Neuronal stem cell (in vitro differentiated cells): ENCODE data around the gene BARHL1.

Experiments
- DNase-seq: peaks from one replicate; pipeline ENCODE4 v3.0.0-alpha.2; 2013; ENCODE audit warnings: low spot score
- H2AFZ ChIP-seq: one replicate; pipeline ENCODE4 v1.6.1; 2013; ENCODE audit warnings: mild to moderate bottlenecking, low read length, inconsistent platforms
- H2AK5ac ChIP-seq: 2 replicates; pipeline ENCODE4 v1.6.1; 2013; ENCODE audit warnings: low read depth, mild to moderate bottlenecking, inconsistent platforms, low read length, moderate library complexity, mixed read lengths
- H2BK120ac ChIP-seq: 2 replicates; pipeline ENCODE4 v1.6.1; 2013; ENCODE audit warnings: low read depth, mild to moderate bottlenecking, inconsistent platforms, low read length, moderate library complexity, mixed read lengths
- H2BK12ac ChIP-seq: one replicate; pipeline ENCODE4 v1.6.1; 2013; ENCODE audit warnings: low read length, inconsistent platforms
- H2BK15ac ChIP-seq: 2 replicates; pipeline ENCODE4 v1.6.1; 2013; ENCODE audit warnings: mild to moderate bottlenecking, low read length, inconsistent platforms, mixed read lengths
- H2BK5ac ChIP-seq: one replicate; pipeline ENCODE4 v1.6.1; 2013; ENCODE audit warnings: inconsistent platforms, mild to moderate bottlenecking, low read length, moderate library complexity
- H3K14ac ChIP-seq: one replicate; pipeline ENCODE4 v1.6.1; 2013; ENCODE audit warnings: low read length, inconsistent platforms
- H3K18ac ChIP-seq: 2 replicates; pipeline ENCODE4 v1.6.1; 2013; ENCODE audit warnings: low read length, inconsistent platforms
- H3K23ac ChIP-seq: 2 replicates; pipeline ENCODE4 v1.6.1; 2013; ENCODE audit warnings: low read depth, mild to moderate bottlenecking, mixed read lengths, low read length, inconsistent platforms; ENCODE audit not compliant: poor library complexity
- H3K27ac ChIP-seq: replicated peaks from 3 replicates; pipeline ENCODE4 v1.5.1; 2013; ENCODE audit warnings: low read length, inconsistent platforms
- H3K27me3 ChIP-seq, 3 experiments: 2 replicates each; pipeline ENCODE4 v1.6.1; 2013; ENCODE audit warnings: low read length in 3 of 3, mild to moderate bottlenecking in 2 of 3, inconsistent platforms in 1 of 3, low read depth in 1 of 3, mixed read lengths in 1 of 3, moderate library complexity in 1 of 3; ENCODE audit not compliant: control insufficient read depth in 3 of 3, insufficient read depth in 3 of 3
- H3K36me3 ChIP-seq, 2 donors: replicated peaks in 1 of 2; 2 replicates each; pipeline ENCODE4 v1.6.1; 2013; ENCODE audit warnings: low read length in 2 of 2; ENCODE audit not compliant: control insufficient read depth in 2 of 2, insufficient read depth in 2 of 2
- H3K4ac ChIP-seq: 2 replicates; pipeline ENCODE4 v1.6.1; 2013; ENCODE audit warnings: inconsistent platforms, mild to moderate bottlenecking, low read length, moderate library complexity
- H3K4me1 ChIP-seq, 2 donors: 1 replicate in 1 of 2; 2 replicates in 1 of 2; pipeline ENCODE4 v1.6.1; 2013; ENCODE audit warnings: low read length in 2 of 2, low read depth in 1 of 2; ENCODE audit not compliant: control insufficient read depth in 2 of 2, insufficient read depth in 1 of 2
- H3K4me2 ChIP-seq: one replicate; pipeline ENCODE4 v1.6.1; 2013; ENCODE audit warnings: mild to moderate bottlenecking, low read length, inconsistent platforms; ENCODE audit not compliant: insufficient read depth, poor library complexity, severe bottlenecking
- H3K4me3 ChIP-seq, 2 donors: 2 replicates each; pipeline ENCODE4 v1.5.1; 2013; ENCODE audit warnings: low read length in 2 of 2, mild to moderate bottlenecking in 2 of 2, inconsistent platforms in 1 of 2, moderate library complexity in 1 of 2
- H3K79me1 ChIP-seq: one replicate; pipeline ENCODE4 v1.6.1; 2013; ENCODE audit warnings: low read depth, mild to moderate bottlenecking, inconsistent platforms, low read length, moderate library complexity
- H3K9ac ChIP-seq: one replicate; pipeline ENCODE4 v1.6.1; 2013; ENCODE audit warnings: mild to moderate bottlenecking, low read depth, low read length, inconsistent platforms; ENCODE audit not compliant: poor library complexity
- H3K9me3 ChIP-seq, 2 donors: replicated peaks in 1 of 2; 2 replicates each; pipeline versions ENCODE3 to v1.6.1; 2013; ENCODE audit warnings: low read length in 2 of 2, mild to moderate bottlenecking in 2 of 2, inconsistent platforms in 1 of 2, low read depth in 1 of 2, mixed read lengths in 1 of 2, moderate library complexity in 1 of 2; ENCODE audit not compliant: control insufficient read depth in 2 of 2, insufficient read depth in 1 of 2
- H4K8ac ChIP-seq: one replicate; pipeline ENCODE4 v1.6.1; 2013; ENCODE audit warnings: low read depth, mild to moderate bottlenecking, inconsistent platforms, low read length, moderate library complexity
- H4K91ac ChIP-seq: one replicate; pipeline ENCODE4 v1.6.1; 2013; ENCODE audit warnings: low read length, low read depth, mild to moderate bottlenecking, inconsistent platforms; ENCODE audit not compliant: poor library complexity
- WGBS, 2 donors: extraction: QIAGEN DNeasy Blood & Tissue Kit; methylation state at CpG; one replicate each; pipeline ENCODE4 v1.1.7; 2013; ENCODE audit warnings: missing lambda C conversion rate in 2 of 2, mixed read lengths in 1 of 2; ENCODE audit not compliant: insufficient read length in 2 of 2, insufficient replicate concordance in 1 of 2; ENCODE audit errors: extremely low coverage in 2 of 2; 5-methylcytosine and 5-hydroxymethylcytosine counted together

Gene BARHL1

DNA sequence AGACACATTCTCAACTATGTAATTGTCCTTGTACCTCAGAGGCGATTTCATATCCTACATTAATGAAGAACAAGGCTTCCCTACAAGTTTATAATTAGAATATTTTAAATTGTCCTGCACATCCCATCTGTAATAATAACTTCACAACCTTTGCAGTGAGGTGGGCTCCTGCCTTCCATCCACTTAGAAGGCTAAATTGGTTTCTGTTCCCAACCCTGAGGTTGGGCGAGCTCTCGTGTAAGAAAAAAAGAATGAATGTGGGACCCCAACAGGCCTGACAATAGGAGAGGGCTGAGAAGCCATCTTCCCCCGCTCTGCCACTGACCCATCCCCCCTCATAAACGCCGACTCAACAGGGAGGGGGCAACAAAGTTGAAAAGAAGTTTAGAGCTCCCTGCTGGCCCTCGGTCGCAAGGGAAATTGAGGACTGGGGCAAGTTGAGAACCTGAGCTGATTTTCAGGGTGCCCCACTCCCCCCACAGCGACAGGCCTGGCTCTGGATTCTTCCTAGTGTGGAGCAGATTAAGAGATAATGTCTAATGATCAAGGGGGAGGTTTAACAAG is 9.4 kb downstream of the BARHL1 start:
- no peaks in the 10 kb centered on the region for H3K79me1 ChIP-seq
- no peak overlapping the region for H2BK5ac ChIP-seq
- no peak overlapping the region for H3K18ac ChIP-seq
- H2BK15ac ChIP-seq: no peak overlapping the region
- no peak overlapping the region for H2BK120ac ChIP-seq
- no CpG with 5 or more reads among the region's 9 CpGs for WGBS, 2 donors
- no peak overlapping the region for H4K8ac ChIP-seq
- peaks cover 6 to 17% of the 10 kb centered on the region in 2 donors for H3K4me1 ChIP-seq
- H3K27me3 ChIP-seq: peaks cover 41 to 53% (median 51%) of the 10 kb centered on the region in 3 experiments
- no peak overlapping the region for H3K4me3 ChIP-seq
- no peak overlapping the region for H3K4ac ChIP-seq
- peaks cover 7 to 32% of the 10 kb centered on the region in 2 donors for H3K36me3 ChIP-seq
- H2BK12ac ChIP-seq: no peak overlapping the region
- DNase-seq: no peak
- no peak overlapping the region for H3K23ac ChIP-seq
- H3K14ac ChIP-seq: no peak overlapping the region
- no peak overlapping the region for H3K27ac ChIP-seq
- no peak overlapping the region for H3K9ac ChIP-seq
- peaks cover 0 to 2% of the 10 kb centered on the region in 2 donors for H3K9me3 ChIP-seq
- H2AK5ac ChIP-seq: no peak overlapping the region
- H4K91ac ChIP-seq: no peak overlapping the region
- peak overlapping the region; percentile 47 for H3K4me2 ChIP-seq
- H2AFZ ChIP-seq: no peak overlapping the region

DNA sequence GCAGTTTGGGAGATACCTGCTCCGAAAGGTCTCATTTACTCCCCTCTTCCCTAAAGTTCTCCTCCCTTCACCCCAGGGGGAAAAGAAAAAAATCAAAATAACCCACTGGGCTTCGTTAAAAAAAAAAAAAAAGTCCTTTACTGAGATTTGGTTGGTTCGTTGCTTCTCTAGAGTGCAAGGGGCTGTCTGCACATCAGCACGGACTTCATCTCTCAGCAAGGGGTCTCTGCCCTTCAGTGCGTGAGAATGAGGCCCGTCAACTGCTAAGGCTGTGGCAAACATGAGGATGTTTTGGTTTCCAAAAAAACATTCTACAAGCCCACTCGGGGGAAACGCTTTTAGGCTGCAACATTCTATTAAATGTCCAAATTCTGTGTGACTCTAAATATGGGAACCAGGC is 10.0 kb downstream of the BARHL1 start:
- Histone ChIP-seq H3K79me1 (no peaks in the 10 kb centered on the region), H3K4me1 (peaks cover 6 to 17% of the 10 kb centered on the region in 2 donors), H3K4ac (no peak overlapping the region), H3K4me2 (peak overlapping the region; percentile 47), H4K91ac (no peak overlapping the region), H2BK5ac (no peak overlapping the region), H4K8ac (no peak overlapping the region), H2BK12ac (no peak overlapping the region), H2BK15ac (no peak overlapping the region), H3K14ac (no peak overlapping the region), H3K27me3 (peaks cover 35 to 46% (median 45%) of the 10 kb centered on the region in 3 experiments), H3K4me3 (no peak overlapping the region), H3K27ac (no peak overlapping the region), H3K36me3 (peaks cover 7 to 38% of the 10 kb centered on the region in 2 donors), H3K23ac (no peak overlapping the region), H3K18ac (no peak overlapping the region), H3K9me3 (peaks cover 0 to under 1% of the 10 kb centered on the region in 2 donors), H3K9ac (no peak overlapping the region), H2BK120ac (no peak overlapping the region), H2AK5ac (no peak overlapping the region), H2AFZ (no peak overlapping the region)
- no peak for DNase-seq
- WGBS, 2 donors: no CpG with 5 or more reads among the region's 8 CpGs

DNA sequence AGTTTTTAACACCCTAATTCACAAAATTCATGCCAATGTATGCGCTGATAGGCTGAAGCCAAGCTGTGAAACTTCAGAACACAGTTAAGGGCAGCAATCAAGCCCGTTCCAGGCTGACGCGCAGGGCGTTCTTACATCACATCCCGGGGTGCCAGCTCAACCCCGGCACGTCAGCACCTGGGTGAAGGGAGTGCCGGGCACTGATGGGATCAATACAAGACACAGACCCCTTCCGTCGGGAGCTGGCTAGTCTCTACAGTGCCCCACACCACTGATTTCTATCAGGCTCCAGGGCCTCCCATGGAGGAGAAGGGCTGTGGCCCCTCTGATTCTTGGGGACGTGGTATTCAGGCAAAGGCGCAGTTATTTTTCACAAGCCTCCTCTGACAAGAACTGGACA is 12.0 kb downstream of the BARHL1 start:
- H3K9ac ChIP-seq: no peak overlapping the region
- H3K79me1 ChIP-seq: no peaks in the 10 kb centered on the region
- H3K14ac ChIP-seq: no peak overlapping the region
- no peak overlapping the region for H2BK12ac ChIP-seq
- H3K23ac ChIP-seq: no peak overlapping the region
- H3K4me1 ChIP-seq: peaks cover 6 to 19% of the 10 kb centered on the region in 2 donors
- H3K27ac ChIP-seq: no peak overlapping the region
- no peak overlapping the region for H3K4me2 ChIP-seq
- no peak overlapping the region for H2AFZ ChIP-seq
- no peak overlapping the region for H4K8ac ChIP-seq
- DNase-seq: no peak
- H3K4me3 ChIP-seq: no peak overlapping the region
- H3K27me3 ChIP-seq: peaks cover 15 to 27% (median 25%) of the 10 kb centered on the region in 3 experiments
- no CpG with 5 or more reads among the region's 13 CpGs for WGBS, 2 donors
- peaks cover 10 to 56% of the 10 kb centered on the region in 2 donors for H3K36me3 ChIP-seq
- H3K4ac ChIP-seq: no peak overlapping the region
- no peak overlapping the region for H4K91ac ChIP-seq
- no peak overlapping the region for H3K18ac ChIP-seq
- H2BK5ac ChIP-seq: no peak overlapping the region
- no peak overlapping the region for H2BK120ac ChIP-seq
- H2BK15ac ChIP-seq: no peak overlapping the region
- H2AK5ac ChIP-seq: no peak overlapping the region
- no peaks in the 10 kb centered on the region for H3K9me3 ChIP-seq

DNA sequence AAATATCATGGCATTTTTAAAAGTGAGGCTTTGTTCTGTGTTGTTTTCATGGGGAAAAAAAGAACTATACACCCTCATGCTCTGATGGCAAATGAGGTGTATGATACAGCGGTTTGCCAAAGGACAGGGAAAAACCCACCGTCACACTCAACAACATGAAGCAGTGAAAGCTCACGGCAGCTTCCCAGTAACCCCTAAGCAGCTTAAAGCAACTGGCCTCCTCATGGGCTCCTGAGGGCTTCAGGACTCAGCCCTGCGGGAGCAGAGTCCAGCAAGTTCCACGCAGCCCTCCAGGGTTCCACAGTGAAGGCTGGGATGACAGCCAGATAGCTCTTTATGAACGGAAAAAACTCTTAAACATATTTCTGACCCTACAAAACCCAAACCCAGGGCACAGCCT is 12.9 kb downstream of the BARHL1 start:
- no peaks in the 10 kb centered on the region for H3K79me1 ChIP-seq
- no peak overlapping the region for H2BK120ac ChIP-seq
- H4K91ac ChIP-seq: no peak overlapping the region
- no peak overlapping the region for H4K8ac ChIP-seq
- no peak overlapping the region for H3K27ac ChIP-seq
- H3K4me2 ChIP-seq: no peak overlapping the region
- no peak overlapping the region for H2BK5ac ChIP-seq
- peaks cover 6 to 19% of the 10 kb centered on the region in 2 donors for H3K4me1 ChIP-seq
- H3K18ac ChIP-seq: no peak overlapping the region
- H2BK15ac ChIP-seq: no peak overlapping the region
- no CpG with 5 or more reads among the region's 6 CpGs for WGBS, 2 donors
- H2AFZ ChIP-seq: no peak overlapping the region
- no peak overlapping the region for H3K9ac ChIP-seq
- H3K4me3 ChIP-seq: no peak overlapping the region
- peaks cover 12 to 63% of the 10 kb centered on the region in 2 donors for H3K36me3 ChIP-seq
- H2AK5ac ChIP-seq: no peak overlapping the region
- peaks cover 8 to 18% (median 17%) of the 10 kb centered on the region in 3 experiments for H3K27me3 ChIP-seq
- no peak overlapping the region for H3K14ac ChIP-seq
- H3K9me3 ChIP-seq: no peaks in the 10 kb centered on the region
- no peak overlapping the region for H2BK12ac ChIP-seq
- H3K4ac ChIP-seq: no peak overlapping the region
- no peak overlapping the region for H3K23ac ChIP-seq
- no peak for DNase-seq
